GM12878 (cell line): Measurements from ENCODE around the gene KMT2B. TPM values are rescaled to one million over a fixed set of nuclear protein-coding genes. Genes with fewer than 3 reads are reported as not detected.

ENCODE experiments used
- ATAC-seq: fragments of 200-7000 bp; cut with Tn5 transposase; 3 replicates; pipeline ENCODE4 v1.9.1; 2020; ENCODE audit warnings: mild to moderate bottlenecking, moderate library complexity
- BruUV-seq: library from RNA; stranded (reverse); fragments of 400-500 nt; replicated peaks from 2 replicates; lab custom pipeline; 2021; lab: Mats Ljungman, UMichigan
- CTCF ChIA-PET: fragments of 300-600 bp; sonication (Branson Sonifier 250); formaldehyde crosslinking; extraction: SDS; loops from one replicate; lab custom pipeline; 2021; ENCODE audit warnings: inconsistent platforms; lab: Yijun Ruan, JAX
- POLR2A ChIA-PET: fragments of 350-600 bp; formaldehyde crosslinking; extraction: SDS; loops from one replicate; lab custom pipeline; 2021; ENCODE audit warnings: inconsistent platforms; lab: Charles Lee
- RAD21 ChIA-PET: fragments of 300-600 bp; sonication (Branson Sonifier 250); formaldehyde crosslinking; loops from one replicate; lab custom pipeline; 2023; ENCODE audit warnings: antibody characterized with exemption; ENCODE audit not compliant: unreplicated experiment; lab: Charles Lee
- SMC1A ChIA-PET: fragments of 300-600 bp; sonication (Branson Sonifier 250); formaldehyde crosslinking; loops from one replicate; lab custom pipeline; 2023; ENCODE audit not compliant: unreplicated experiment, uncharacterized antibody; lab: Charles Lee
- DNase-seq: peaks from one replicate; pipeline ENCODE4 v3.0.0-alpha.2; 2011; ENCODE audit warnings: low read depth, low spot score
- FAIRE-seq: peaks from 3 replicates; lab custom pipeline; 2011; peaks lifted over from hg19 to GRCh38; lab: Jason Lieb, UNC
- H2AFZ ChIP-seq: 2 replicates; pipeline ENCODE4 v1.6.0; 2011; ENCODE audit warnings: low read depth, low read length, control low read depth; ENCODE audit not compliant: control insufficient read depth
- H3K27ac ChIP-seq: 2 replicates; pipeline ENCODE4 v1.5.1; 2011; ENCODE audit warnings: control low read depth; ENCODE audit not compliant: control insufficient read depth, insufficient read depth
- H3K27me3 ChIP-seq, 2 experiments: replicated peaks in 1 of 2; 2 replicates each; pipeline versions ENCODE4 v1.6.0 to v1.6.1; 2011; ENCODE audit warnings: low read length in 1 of 2; ENCODE audit not compliant: control insufficient read depth in 2 of 2, insufficient read depth in 2 of 2
- H3K36me3 ChIP-seq, 2 experiments: 2 replicates each; pipeline ENCODE4 v1.5.1; 2011; ENCODE audit warnings: low read length in 1 of 2; ENCODE audit not compliant: control insufficient read depth in 2 of 2, insufficient read depth in 2 of 2
- H3K4me1 ChIP-seq: 2 replicates; pipeline ENCODE4 v1.6.1; 2011; ENCODE audit warnings: mild to moderate bottlenecking, low read length, moderate library complexity, mixed read lengths; ENCODE audit not compliant: control insufficient read depth, insufficient read depth
- H3K4me2 ChIP-seq: 2 replicates; pipeline ENCODE4 v1.6.0; 2011; ENCODE audit warnings: control low read depth; ENCODE audit not compliant: control insufficient read depth, insufficient read depth
- H3K4me3 ChIP-seq: fragments of 200-600 bp; sonication (generic); 2 replicates; pipeline ENCODE4 v1.5.1; 2016
- H3K79me2 ChIP-seq: 2 replicates; pipeline ENCODE4 v1.6.0; 2011; ENCODE audit warnings: low read length; ENCODE audit not compliant: control insufficient read depth, insufficient read depth
- H3K9ac ChIP-seq: 2 replicates; pipeline ENCODE4 v1.8.0; 2011; ENCODE audit warnings: low read length, control low read depth, mixed read lengths; ENCODE audit not compliant: control insufficient read depth, insufficient read depth
- H3K9me3 ChIP-seq: replicated peaks from 3 replicates; pipeline ENCODE4 v1.5.1; 2011; ENCODE audit warnings: mild to moderate bottlenecking, low read length; ENCODE audit not compliant: control insufficient read depth, insufficient read depth
- H4K20me1 ChIP-seq: 2 replicates; pipeline ENCODE4 v1.6.0; 2011; ENCODE audit not compliant: control insufficient read depth, insufficient read depth
- BCL11A ChIP-seq: IDR thresholded peaks from 2 replicates; pipeline ENCODE4 v1.6.1; 2011; ENCODE audit warnings: low read depth, low read length
- BHLHE40 ChIP-seq, 2 experiments: fragments of 450-650 bp in 1 of 2; IDR thresholded peaks; 2 replicates each; pipeline ENCODE4 v1.6.1; 2011 to 2017; ENCODE audit warnings: low read depth in 2 of 2, borderline replicate concordance in 1 of 2, improper control_type of control experiment in 1 of 2, low read length in 1 of 2, mild to moderate bottlenecking in 1 of 2
- ELK1 ChIP-seq: IDR thresholded peaks from 2 replicates; pipeline ENCODE4 v1.6.1; 2012; ENCODE audit warnings: low read depth, low read length, improper control_type of control experiment
- KLF5 ChIP-seq: fragments of 450-650 bp; IDR thresholded peaks from 2 replicates; pipeline ENCODE4 v1.6.1; 2014; ENCODE audit warnings: mild to moderate bottlenecking; ENCODE audit not compliant: partially characterized antibody
- MTA2 ChIP-seq: fragments of 450-650 bp; IDR thresholded peaks from 2 replicates; pipeline ENCODE4 v1.6.1; 2016; ENCODE audit warnings: low read depth, mild to moderate bottlenecking, moderate library complexity
- PKNOX1 ChIP-seq: fragments of 450-650 bp; IDR thresholded peaks from 2 replicates; pipeline ENCODE4 v1.6.1; 2016; ENCODE audit warnings: mild to moderate bottlenecking
- RUNX3 ChIP-seq: IDR thresholded peaks from 2 replicates; pipeline ENCODE4 v1.6.1; 2012; ENCODE audit warnings: low read length, inconsistent platforms
- SREBF1 ChIP-seq: IDR thresholded peaks from 2 replicates; pipeline ENCODE4 v1.6.1; 2012; ENCODE audit warnings: mild to moderate bottlenecking, low read length
- WRNIP1 ChIP-seq: IDR thresholded peaks from 2 replicates; pipeline ENCODE4 v1.6.1; 2011; ENCODE audit warnings: low read depth, low read length, improper control_type of control experiment, borderline replicate concordance
- ZNF687 ChIP-seq: fragments of 450-650 bp; IDR thresholded peaks from 2 replicates; pipeline ENCODE4 v1.6.1; 2017; ENCODE audit warnings: mild to moderate bottlenecking, moderate library complexity
- WGBS: methylation state at CpG from one replicate; pipeline ENCODE4 v1.1.6; 2016; ENCODE audit warnings: low lambda C conversion rate; ENCODE audit not compliant: insufficient replicate concordance, insufficient coverage; ENCODE audit errors: missing lambda C conversion rate; 5-methylcytosine and 5-hydroxymethylcytosine counted together
- in situ Hi-C: fragments of 300-500 bp; cut with MboI; formaldehyde crosslinking; loops from 9 replicates; pipeline ENCODE4 v1.14.3; 2018; ENCODE audit warnings: mixed read lengths
- intact Hi-C: fragments of 100-400 bp; cut with micrococcal nuclease; formaldehyde crosslinking; loops from one replicate; pipeline ENCODE4 v1.14.2; 2022; ENCODE audit not compliant: unreplicated experiment
- polyA plus RNA-seq, 11 experiments: library from polyadenylated mRNA; depleted of rRNA in 4 of 11; unstranded in 6 of 11; stranded (reverse) in 5 of 11; fragments of >200 nt; fragmentation: Nextera tagmentation in 4 of 11; fragmentation: Illumina TruSeq in 1 of 11; extraction: Ambion mirVana in 4 of 11; extraction: Trizol in 1 of 11; gene quantifications; 1 replicate in 1 of 11; 2 replicates in 10 of 11; pipeline versions ENCODE4 v1.2.1 to v1.2.3, GENCODE V29; 2011 to 2016; ENCODE audit warnings: inconsistent platforms in 2 of 11, missing spikeins in 2 of 11, low read depth in 1 of 11
- total RNA-seq, 4 experiments: library from RNA; depleted of rRNA in 3 of 4; stranded (reverse); fragments of >200 nt in 3 of 4; fragmentation: Illumina TruSeq in 1 of 4; extraction: Trizol in 1 of 4; gene quantifications; 2 replicates each; pipeline versions ENCODE4 v1.2.1 to v1.2.3, GENCODE V29; 2013 to 2021

KMT2B gene
- total and polyA plus RNA-seq, 10 of the 15 experiments (the other 5 are each of a cell fraction or from before 2014, with no cell fraction given): 0.71 to 35.6 (median 6.0) TPM

GRCh38 chr19:35777961-35778360 is 60.2 kb downstream of the KMT2B start:
- Histone ChIP-seq H2AFZ (no peak overlapping the region), H3K4me2 (no peak overlapping the region), H3K27ac (no peak overlapping the region), H3K4me1 (no peaks in the 10 kb centered on the region), H3K79me2 (no peaks in the 10 kb centered on the region), H3K4me3 (no peak overlapping the region), H3K36me3 (no peaks in the 10 kb centered on the region; a peak in 1 of 4 replicates), H3K9ac (no peak overlapping the region), H3K9me3 (no peaks in the 10 kb centered on the region), H4K20me1 (no peaks in the 10 kb centered on the region), H3K27me3 (no peaks in the 10 kb centered on the region)
- DNase-seq: no peak
- ChIA-PET RAD21 (interaction anchor here (1.3 kb wide), 1 partner anchor 30 kb away, joined by 3 read pairs; the partner anchor contains the start of gene LIN37), CTCF (no interaction called here), POLR2A (no interaction called here), SMC1A (no interaction called here)
- no TSS peak for BruUV-seq
- in situ Hi-C loops: no loop called here
- no peak for ATAC-seq
- WGBS: 67% methylated on average over 7 of the region's 7 CpGs
- FAIRE-seq: no peak
- TF ChIP-seq WRNIP1 (no peak), BHLHE40 (IDR thresholded peaks at IDR 0.05; ENCODE audit: borderline replicate concordance in 1 of 2, low read depth in 2 of 2, low read length in 1 of 2) (no peak), MTA2 (no peak), ELK1 (no peak), RUNX3 (no peak)
- intact Hi-C loops: no loop called here

- H3K27ac ChIP-seq: no peak overlapping the region
- no peak overlapping the region for H3K4me3 ChIP-seq
- no peaks in the 10 kb centered on the region for H3K27me3 ChIP-seq
- no peaks in the 10 kb centered on the region for H3K9me3 ChIP-seq
- no peaks in the 10 kb centered on the region for H3K79me2 ChIP-seq
- ChIA-PET CTCF (interaction anchor here (1.2 kb wide), 1 partner anchor 85 kb away, joined by 3 read pairs; no protein-coding TSS in a partner anchor), POLR2A (no interaction called here), SMC1A (no interaction called here), RAD21 (no interaction called here)
- no TSS peak for BruUV-seq
- no peak for FAIRE-seq
- intact Hi-C loops (no loop called here), in situ Hi-C loops (no loop called here)
- H3K4me1 ChIP-seq: no peaks in the 10 kb centered on the region
- H2AFZ ChIP-seq: no peak overlapping the region
- no peaks in the 10 kb centered on the region for H4K20me1 ChIP-seq
- H3K36me3 ChIP-seq: no peaks in the 10 kb centered on the region; a peak in 1 of 4 replicates
- DNase-seq: no peak
- no peak overlapping the region for H3K4me2 ChIP-seq
- no peak for ATAC-seq
- WGBS: 62% methylated on average over 8 of the region's 8 CpGs
- no peak overlapping the region for H3K9ac ChIP-seq
- TF ChIP-seq ELK1 (no peak), PKNOX1 (no peak), SREBF1 (no peak), BCL11A (no peak), KLF5 (no peak), ZNF687 (no peak)
These were observed 61.2 kb downstream of the KMT2B start for GRCh38 chr19:35779033-35779432.
